ENCODE data around the gene SNN.

Gene SNN

DNA sequence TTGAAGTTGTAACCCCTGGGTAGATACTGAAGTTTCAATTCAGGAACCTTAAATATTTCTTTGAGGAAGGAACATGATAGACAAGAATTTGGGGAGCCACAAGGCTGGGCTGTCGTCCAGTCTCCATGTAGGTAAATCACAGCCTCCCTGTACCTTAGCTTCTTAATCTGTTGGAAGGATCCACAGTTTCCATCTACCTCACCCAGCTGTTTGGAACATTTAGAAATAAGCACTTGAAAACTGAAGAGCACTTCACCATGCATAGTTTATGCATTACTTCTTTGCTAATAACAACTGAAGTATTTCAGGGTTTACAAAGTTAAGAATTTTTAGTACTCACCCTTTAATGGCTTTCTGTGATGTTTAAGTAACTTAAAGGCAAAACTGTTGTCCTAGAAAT is 57.2 kb downstream of the SNN start:
- in situ Hi-C loops (cut with MboI; ENCODE audit: low sequenced_read_pairs): no loop called here

DNA sequence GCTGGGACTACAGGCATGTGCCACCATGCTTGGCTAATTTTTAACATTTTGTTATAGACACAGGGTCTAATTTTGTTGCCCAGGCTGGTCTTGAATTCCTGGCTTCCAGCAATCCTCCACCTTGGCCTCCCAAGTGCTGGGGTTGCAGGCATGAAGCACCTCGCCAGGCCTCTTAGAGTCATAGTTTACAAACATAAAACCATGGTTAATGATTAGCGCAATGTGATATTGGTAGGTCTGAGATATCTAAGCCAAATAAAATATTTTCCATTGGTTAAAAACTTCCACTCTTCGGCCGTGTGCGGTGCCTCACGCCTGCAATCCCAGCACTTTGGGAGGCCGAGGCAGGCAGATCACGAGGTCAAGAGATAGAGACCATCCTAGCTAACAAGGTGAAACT is 57.8 kb downstream of the SNN start:
- in situ Hi-C loops (cut with MboI; ENCODE audit: low sequenced_read_pairs): no loop called here

DNA sequence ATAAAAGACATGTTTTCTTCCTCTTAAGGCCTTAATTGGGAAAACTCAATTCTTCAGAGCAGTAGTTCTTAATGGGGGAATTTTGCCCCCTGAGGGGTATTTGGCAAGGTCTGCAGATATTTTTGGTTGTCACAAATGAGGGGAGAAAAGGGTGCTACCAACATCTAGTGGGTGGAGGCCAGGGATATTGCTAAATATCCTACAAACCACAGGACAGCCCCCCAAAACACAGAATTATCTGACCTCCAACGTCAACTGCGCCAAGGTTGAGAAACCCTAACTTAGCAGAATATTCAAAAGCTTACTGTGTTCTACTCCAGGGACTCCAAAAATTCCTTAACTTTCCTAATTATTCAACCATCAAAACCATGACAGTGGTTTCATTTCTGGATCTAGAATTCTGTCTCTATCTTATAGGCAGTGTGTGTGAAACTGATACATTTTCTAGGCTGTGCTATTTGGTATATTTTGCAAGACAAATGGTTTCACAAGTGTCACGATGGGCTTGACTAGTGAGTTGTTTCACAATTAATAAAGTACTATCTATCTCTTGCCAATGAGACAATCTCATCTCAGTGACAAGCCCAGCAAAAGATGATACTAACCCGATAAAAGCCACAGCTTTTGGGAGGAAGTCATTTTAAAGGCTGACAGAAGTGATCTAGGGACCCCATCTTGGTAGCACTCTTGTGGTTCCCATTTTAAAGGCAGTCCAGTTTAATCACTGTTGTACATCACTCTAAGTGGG is 59.7 kb downstream of the SNN start:
- in situ Hi-C loops (cut with MboI; ENCODE audit: low sequenced_read_pairs): no loop called here

Data from HL-60/S4 treated with phorbol 12-myristate 13-acetate at 8.2 ng/mL for 4 days and 3 days (cell line).